ENCODE results near the gene SLAMF9. TPM values are rescaled to one million over a fixed set of nuclear protein-coding genes. Genes with fewer than 3 reads are reported as not detected.
A peak's percentile ranks its signal among the peaks of the same experiment; 100 is the strongest.

The SLAMF9 gene
- total RNA-seq, 2 donors from 2014 or later, result 0.38 TPM; not detected in 1

GRCh38 chr1:159927849-159928431, 26.1 kb downstream of the SLAMF9 start:
- intact Hi-C loops (cut with DNase I), result no loop called here
- no peak for DNase-seq (ENCODE audit: low spot score)

GRCh38 chr1:159927211-159927848, 26.7 kb downstream of the SLAMF9 start:
- intact Hi-C loops (cut with DNase I), result no loop called here
- no peak for DNase-seq (ENCODE audit: low spot score)

- DNase-seq (ENCODE audit: low spot score), result no peak
- intact Hi-C loops (cut with DNase I), result no loop called here
Measured at GRCh38 chr1:159925719-159926078, 28.3 kb downstream of the SLAMF9 start.

GRCh38 chr1:159924791-159925718, 29.0 kb downstream of the SLAMF9 start, which contains the start of gene TAGLN2:
TAGLN2 (minus strand) TSS chr1:159925507; CDS start chr1:159920509, 4,998 bp downstream.
- intact Hi-C loops (cut with DNase I), result no loop called here
- DNase-seq (ENCODE audit: low spot score), result peak; percentile 98

GRCh38 chr1:159924025-159924790, 29.8 kb downstream of the SLAMF9 start:
- intact Hi-C loops (cut with DNase I), result no loop called here
- peak; percentile 97 for DNase-seq (ENCODE audit: low spot score)

DNA sequence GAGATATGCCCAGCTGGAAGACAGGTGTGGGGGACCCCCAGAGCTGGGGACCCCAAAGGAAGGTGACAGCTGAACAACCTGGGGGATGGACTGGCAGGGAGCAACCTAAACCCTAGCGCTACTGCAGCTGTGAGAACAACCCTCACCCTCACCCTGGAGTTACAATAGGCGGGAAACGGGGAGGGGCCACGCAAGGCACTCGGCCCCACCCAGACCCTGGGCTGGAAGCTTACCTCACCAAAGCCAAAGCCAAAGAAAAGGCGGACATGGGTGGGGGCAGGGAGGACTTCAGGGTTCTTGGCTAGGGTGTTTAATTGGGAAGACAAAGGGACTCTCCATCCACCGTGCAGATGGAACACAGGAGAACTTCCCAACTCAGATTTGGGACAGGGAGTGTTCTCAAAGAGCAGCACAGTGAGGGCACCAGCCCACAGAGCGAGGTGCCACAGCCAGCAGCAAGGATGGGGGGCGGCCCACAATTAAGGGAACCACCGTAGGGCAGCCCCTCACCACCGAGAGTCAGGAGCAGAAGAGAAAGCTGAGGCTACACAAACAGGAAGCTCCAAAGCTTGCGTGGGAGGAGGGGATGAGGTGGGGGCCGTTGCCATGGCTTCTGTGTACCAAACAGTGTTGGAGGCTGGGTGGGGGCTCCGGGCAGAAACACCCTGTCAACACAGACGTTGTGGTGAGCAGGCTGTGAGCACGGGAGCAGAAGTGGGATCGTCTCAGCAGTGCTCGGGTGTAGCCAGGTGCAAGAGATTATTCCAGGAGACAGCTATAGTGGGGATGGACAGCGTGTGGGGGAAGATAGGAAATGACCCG, 30.6 kb downstream of the SLAMF9 start:
- intact Hi-C loops (cut with DNase I), result no loop called here
- peak; percentile 96 for DNase-seq (ENCODE audit: low spot score)

DNA sequence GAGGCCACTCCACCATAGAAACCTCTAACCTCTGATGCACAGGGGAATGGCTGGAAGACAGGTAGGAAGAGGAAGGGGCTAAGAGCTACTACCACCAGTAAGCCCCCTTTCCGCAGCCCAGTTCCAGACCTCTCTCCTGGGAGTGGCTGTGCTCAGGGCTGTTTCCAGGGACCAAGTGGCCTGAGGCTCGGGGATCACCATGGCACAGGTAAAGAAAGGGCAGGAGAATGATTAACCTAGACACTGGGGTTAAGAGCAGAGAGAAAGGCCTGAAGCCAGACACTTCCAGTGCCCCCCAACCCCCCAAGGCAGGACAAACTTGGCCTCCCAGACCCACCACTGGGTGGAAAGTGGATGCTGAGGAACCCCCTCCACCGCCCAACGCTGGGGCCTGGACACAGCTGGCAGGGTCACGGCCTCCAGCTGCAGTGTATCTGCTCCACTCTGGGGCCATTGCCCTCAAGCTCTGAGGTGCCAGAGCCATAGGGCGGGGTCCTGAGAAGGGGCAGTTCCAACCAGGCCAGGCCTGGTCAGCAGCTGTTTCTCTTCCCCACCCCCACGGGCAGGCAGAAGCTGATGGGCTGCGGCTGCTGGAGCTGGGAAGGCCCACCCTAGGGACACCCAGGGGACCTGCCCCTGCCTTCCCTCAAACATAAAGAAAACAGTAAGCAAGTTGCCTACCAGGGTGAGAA, 31.4 kb downstream of the SLAMF9 start:
- intact Hi-C loops (cut with DNase I), result no loop called here
- DNase-seq (ENCODE audit: low spot score), result peak; percentile 88

- intact Hi-C loops (cut with DNase I), result no loop called here
- no peak for DNase-seq (ENCODE audit: low spot score)
Measured at GRCh38 chr1:159921700-159922504, 32.1 kb downstream of the SLAMF9 start.

- intact Hi-C loops (cut with DNase I), result no loop called here
Measured at GRCh38 chr1:159921251-159921650, 32.8 kb downstream of the SLAMF9 start.

DNA sequence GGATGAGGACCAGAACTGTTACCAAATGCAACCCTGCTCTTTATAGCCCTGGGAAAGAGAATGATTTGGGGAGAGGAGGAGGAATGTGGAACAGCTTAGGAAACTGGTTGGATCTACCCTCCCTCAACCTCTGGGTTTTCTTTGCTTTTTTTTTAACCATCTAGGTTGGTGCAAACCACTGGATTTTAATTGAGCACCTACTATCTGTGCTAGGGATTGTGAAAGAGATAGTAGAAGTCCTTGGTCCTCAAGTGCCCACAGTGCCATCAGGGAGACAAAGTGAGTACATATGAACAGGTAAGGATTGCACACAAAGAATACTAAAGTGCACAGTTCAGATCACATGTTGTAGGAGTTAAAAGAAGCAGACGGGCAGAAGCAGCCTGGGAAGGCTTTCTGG, 33.4 kb downstream of the SLAMF9 start:
- no peak for DNase-seq (ENCODE audit: low spot score)
- intact Hi-C loops (cut with DNase I), result no loop called here

More at GRCh38 chr1:159921251-159921650, 32.8 kb downstream of the SLAMF9 start:
- no peak for DNase-seq (ENCODE audit: low spot score)

GRCh38 chr1:159920202-159920601, 33.8 kb downstream of the SLAMF9 start:
- intact Hi-C loops (cut with DNase I), result no loop called here

GRCh38 chr1:159919236-159919865, 34.7 kb downstream of the SLAMF9 start:
- no peak for DNase-seq (ENCODE audit: low spot score)
- intact Hi-C loops (cut with DNase I), result no loop called here

More at GRCh38 chr1:159920202-159920601, 33.8 kb downstream of the SLAMF9 start:
- DNase-seq (ENCODE audit: low spot score), result no peak

DNA sequence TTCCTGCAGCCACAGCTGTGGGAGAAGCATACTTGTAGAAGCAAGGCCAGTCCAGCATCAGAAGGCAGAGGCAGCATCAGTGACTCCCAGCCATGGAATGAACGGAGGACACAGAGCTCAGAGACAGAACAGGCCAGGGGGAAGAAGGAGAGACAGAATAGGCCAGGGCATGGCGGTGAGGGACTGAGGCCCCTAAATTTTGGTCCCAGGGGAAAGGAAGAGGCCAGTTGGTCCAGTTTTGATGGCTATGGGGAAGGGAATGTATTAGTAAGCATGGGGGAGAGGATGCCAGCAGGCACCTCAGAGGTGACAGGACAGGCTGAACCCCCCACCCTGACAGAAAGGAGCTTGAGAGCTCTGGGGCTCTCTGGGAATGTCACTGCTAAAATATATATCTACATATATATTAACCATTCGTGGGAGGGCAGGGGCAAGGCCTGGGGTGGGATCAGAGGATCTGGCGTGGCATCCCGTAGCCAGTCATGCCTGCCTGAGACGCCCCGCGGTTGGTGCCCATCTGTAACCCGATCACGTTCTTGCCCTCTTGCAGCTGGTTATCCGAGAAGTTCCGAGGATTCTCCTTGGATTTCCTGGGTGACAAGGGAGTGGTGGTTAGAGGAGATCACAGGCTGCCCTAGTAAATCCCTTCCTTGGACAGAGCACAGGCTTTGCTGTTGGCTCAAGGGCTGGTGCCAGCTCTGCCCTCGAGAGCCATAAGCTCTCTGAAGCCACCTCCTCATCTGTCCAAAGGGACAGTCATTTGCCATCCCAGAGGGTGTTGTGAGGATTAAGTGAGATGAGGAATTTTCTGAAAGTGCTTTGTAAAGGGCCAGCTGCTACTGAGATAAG, 35.5 kb downstream of the SLAMF9 start:
- intact Hi-C loops (cut with DNase I), result no loop called here
- no peak for DNase-seq (ENCODE audit: low spot score)

DNA sequence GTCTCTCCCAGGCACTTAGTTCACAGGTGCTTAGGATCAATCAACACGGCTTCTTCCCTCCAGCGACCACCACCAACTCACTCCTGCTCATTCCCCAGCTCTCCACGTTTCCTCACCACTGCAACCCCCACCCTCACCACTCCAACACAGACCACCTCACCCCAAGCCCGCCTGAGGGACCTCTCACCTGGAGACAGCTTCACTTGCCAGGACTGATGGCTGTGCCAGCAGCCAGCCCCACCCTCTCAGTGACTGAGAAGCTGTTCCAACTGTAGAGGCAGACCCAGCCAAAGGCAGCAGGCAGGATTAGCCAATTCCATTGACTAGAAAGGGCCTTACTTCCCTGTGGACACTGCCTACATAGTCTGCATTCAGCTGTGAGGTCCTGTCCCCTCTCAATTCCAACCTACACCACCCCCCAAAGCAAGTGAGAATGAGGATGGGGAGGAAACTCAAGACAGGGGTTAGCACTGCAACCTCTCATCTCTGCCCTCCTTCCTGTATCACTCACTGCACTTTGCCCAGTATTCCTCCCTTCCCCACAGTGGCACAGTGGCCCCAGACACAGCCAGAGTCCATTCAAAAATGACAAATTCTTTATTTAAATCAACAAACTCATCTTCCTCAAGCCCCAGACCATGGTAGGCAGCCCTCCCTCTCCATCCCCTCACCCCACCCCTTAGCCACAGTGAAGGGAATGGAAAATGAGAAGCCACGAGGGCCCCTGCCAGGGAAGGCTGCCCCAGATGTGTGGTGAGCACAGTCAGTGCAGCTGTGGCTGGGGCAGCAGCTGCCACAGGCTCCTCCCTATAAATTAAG, 36.3 kb downstream of the SLAMF9 start:
- intact Hi-C loops (cut with DNase I), result no loop called here
- DNase-seq (ENCODE audit: low spot score), result peak; percentile 46
